GM21367 (cell line): ENCODE data around the gene LPA.
"Not testable (repeated sequence)": the region's sequence is repeated elsewhere in the genome, so short reads cannot be mapped to it uniquely, and the experiment has no call there.

Source experiments
- ATAC-seq: cut with Tn5 transposase; IDR thresholded peaks from one replicate; pipeline ENCODE4 v1.9.1; 2021; ENCODE audit not compliant: unreplicated experiment

LPA gene, protein sequence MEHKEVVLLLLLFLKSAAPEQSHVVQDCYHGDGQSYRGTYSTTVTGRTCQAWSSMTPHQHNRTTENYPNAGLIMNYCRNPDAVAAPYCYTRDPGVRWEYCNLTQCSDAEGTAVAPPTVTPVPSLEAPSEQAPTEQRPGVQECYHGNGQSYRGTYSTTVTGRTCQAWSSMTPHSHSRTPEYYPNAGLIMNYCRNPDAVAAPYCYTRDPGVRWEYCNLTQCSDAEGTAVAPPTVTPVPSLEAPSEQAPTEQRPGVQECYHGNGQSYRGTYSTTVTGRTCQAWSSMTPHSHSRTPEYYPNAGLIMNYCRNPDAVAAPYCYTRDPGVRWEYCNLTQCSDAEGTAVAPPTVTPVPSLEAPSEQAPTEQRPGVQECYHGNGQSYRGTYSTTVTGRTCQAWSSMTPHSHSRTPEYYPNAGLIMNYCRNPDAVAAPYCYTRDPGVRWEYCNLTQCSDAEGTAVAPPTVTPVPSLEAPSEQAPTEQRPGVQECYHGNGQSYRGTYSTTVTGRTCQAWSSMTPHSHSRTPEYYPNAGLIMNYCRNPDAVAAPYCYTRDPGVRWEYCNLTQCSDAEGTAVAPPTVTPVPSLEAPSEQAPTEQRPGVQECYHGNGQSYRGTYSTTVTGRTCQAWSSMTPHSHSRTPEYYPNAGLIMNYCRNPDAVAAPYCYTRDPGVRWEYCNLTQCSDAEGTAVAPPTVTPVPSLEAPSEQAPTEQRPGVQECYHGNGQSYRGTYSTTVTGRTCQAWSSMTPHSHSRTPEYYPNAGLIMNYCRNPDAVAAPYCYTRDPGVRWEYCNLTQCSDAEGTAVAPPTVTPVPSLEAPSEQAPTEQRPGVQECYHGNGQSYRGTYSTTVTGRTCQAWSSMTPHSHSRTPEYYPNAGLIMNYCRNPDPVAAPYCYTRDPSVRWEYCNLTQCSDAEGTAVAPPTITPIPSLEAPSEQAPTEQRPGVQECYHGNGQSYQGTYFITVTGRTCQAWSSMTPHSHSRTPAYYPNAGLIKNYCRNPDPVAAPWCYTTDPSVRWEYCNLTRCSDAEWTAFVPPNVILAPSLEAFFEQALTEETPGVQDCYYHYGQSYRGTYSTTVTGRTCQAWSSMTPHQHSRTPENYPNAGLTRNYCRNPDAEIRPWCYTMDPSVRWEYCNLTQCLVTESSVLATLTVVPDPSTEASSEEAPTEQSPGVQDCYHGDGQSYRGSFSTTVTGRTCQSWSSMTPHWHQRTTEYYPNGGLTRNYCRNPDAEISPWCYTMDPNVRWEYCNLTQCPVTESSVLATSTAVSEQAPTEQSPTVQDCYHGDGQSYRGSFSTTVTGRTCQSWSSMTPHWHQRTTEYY (N-terminal part only)

DNA sequence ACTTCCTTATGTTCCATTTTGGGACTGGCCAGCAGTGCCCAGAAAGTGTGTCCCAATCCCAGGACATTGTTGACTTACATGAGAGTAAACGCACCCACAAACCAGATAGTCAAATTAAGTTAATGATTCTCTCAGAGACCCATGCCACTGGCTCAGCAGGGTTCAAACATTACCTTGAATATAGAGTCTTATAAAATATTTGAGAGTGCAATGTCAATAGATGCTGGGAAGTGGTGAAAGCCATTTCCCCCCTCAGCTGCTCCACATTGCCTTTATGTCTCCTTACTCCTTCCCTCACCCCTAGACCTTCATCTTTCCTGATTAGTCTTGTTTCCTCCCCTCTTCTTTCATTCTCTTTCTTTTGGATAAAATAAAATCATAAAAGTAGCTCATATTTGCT lies at the start of gene LPA:
LPA (minus strand) TSS at position 78 of the 400 bp plus-strand sequence; CDS start at position 17, 61 bp downstream.
- not testable (repeated sequence) for ATAC-seq

DNA sequence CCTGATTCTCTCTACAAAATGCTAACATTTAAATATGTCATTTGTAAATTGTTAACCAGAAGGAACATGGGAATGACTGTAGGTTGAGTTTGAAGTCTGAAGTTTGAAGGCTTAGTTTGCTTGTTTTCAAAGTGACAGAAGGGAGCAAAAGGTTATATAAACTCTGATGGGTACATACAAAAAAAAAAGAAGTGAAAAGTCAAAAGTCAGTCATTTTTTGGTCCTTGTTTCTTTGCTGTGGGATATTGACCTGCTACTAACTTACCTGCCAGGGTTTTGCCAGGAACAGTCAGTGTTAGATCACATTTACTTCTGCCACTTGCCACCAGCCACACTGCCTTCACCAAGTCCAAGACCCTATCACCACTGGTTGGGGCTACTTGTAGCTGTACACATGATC lies 44.9 kb upstream of the LPA start:
- ATAC-seq: not testable (repeated sequence)

DNA sequence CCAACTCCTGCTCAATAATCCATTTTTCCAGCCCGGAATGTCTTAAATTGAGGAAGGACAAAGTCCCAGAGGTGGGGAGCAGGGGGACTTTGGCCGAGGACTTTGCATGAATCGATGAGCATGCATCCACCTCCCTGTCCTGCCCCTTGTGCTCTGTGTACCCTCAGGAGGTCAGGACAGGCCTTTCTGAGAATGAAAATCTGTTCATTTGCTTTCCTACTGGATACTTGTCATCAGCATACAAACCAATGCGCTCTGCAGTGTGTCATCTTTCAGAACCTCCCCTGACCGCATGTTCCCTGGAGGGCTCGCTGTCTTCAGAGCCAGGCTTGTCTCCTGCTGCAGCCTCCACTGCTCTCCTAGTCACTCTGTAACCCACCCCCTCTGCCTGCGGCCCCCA lies 40.6 kb upstream of the LPA start:
- ATAC-seq: not testable (repeated sequence)

DNA sequence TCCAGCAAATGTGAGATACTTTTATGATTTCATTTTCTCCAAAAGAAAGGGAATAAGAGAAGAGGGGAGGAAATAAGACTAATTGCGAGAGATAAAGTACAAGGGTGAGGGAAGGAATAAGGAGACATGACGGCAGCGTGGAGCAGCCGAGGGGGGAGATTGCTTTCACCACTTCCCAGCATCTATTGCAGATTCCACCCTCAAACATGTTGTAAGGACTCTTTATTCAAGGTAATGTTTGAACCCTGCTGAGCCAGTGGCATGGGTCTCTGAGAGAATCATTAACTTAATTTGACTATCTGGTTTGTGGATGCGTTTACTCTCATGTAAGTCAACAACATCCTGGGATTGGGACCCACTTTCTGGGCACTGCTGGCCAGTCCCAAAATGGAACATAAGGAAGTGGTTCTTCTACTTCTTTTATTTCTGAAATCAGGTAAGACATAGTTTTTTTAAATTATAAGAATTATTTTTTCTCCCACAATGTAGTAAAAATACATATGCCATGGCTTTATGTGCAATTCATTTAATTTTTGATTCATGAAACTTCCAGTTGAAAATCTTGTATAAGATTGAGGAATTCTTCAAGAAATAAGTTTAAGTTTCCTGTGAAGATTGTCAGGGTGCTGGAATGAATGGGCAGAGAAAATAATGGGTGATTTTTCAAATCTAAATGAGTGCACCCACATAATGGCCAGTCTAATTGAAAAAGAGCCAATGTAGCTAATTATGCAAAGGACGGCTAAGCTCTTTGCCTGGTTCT lies 38.0 kb upstream of the LPA start, which contains the start of gene PLG:
PLG (plus strand) TSS at position 327 of the 763 bp plus-strand sequence; CDS start at position 388, 61 bp downstream.
- not testable (repeated sequence) for ATAC-seq

DNA sequence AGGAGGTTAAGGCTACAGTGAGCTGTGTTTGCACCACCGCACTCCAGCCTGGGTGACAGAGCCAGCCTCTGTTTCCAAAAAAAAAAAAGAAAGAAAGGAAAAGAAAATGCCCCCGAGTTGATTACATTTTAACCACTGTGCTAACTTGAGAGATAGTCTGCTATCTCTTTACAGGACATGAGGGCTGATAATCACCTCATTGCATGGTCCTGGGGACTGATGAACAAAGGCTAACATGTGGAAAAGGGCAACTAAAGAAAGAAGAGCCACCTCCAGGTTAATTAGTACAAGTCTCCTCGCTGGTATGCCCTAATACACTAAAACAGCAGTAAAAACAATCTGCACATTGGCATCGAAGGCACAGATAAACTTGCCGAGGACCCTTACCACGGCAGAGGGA lies 33.8 kb upstream of the LPA start:
- ATAC-seq: no peak

DNA sequence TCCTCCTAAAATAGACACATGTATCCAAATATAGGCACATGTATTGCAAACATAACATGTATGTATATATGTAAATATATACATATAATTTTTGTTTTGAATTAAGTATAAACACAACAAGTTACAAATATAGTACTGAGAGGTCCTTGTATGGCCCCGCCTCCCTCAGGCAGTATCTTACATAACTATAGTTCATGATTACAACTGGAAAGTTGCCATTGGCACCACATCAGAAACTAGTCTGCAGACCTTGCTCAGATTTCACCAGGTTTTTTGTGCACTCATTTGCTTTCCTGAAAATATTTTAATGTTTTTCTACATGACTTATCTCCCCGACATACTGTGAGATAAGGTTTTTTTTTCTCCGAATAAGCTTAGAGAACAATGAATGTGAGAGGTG lies 32.8 kb upstream of the LPA start:
- not testable (repeated sequence) for ATAC-seq

DNA sequence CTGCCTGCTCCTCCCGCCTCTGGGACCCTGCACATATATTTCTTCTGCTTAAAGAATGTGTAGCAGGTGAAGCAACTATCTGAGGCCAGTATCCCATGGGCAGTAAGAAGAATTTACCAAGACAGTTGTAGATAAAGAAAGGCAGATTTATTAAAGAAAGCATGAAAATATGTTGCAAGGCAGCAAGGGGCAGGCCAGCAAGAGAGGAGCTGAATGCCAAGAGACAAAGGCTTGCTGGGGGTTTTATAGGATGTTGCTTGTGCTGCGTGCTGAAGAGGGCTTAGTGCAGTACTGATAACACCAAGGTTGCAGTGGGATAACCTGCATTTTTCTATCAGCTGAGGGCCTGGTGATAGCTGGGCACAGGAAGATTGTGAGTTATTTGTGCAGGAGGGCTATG lies 31.5 kb upstream of the LPA start:
- not testable (repeated sequence) for ATAC-seq

DNA sequence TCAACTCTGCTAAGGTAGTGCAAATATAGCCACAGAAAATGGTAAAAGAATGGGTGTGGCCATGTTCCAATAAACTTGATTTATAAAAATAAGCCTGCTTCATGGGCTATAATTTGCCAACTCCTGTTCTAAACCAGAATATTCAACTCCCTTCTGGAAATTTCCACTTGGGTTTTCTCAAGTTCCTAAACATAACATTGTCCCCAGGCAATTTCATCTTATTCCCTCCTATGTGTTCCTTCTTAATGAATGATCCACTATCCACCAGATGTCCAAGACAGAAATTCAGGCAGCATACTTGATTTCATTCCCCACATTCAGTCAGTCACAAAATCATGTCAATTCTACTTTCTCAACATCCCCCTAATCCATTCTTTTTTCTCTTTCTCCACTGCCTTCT lies 30.9 kb upstream of the LPA start:
- not testable (repeated sequence) for ATAC-seq

DNA sequence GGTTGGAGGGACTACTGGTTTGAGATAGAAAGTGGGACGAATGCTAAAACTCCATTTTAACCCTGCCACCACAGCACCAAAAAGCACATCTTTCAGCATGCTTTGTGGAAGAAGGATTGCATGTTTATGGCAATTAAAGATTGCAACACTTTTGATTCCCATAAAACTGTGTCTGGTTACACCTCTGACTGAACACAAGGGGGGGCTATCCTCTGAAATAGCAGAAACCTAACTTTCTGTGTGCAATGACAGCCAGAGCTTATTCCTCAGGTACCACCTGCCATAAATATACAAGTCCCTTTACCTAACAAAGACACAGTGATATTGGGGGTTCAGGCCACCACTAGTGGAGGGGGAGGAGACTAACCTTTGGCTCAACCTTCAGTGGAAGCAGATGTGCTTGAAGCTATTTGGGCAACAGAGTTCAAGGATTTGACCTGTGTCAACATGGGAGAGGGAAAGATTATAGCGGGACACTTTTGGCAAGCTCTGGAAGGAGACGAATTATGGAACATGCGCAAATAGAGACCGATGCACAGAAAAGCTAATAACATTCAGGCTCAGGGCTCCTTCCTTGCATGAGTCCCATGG lies 28.4 kb upstream of the LPA start:
- ATAC-seq: no peak

DNA sequence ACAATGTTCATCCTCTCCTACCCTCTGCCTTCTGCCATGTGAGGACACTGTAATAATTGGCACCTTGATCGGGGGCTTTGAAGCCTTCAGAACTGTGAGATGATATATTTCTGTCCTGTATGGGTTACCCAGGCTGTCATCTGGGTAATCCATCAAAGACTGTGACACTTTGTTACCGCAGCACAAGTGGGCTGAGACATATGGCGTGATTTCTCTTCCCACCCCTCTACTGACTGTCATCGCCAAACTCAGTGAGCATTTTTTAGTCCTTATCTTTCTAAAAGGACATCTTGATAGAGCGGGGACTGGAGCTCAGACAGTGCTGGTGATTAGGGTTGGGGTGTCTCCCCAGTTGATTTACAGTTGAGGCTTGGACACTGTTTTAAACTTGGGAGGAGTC lies 27.5 kb upstream of the LPA start:
- no peak for ATAC-seq

DNA sequence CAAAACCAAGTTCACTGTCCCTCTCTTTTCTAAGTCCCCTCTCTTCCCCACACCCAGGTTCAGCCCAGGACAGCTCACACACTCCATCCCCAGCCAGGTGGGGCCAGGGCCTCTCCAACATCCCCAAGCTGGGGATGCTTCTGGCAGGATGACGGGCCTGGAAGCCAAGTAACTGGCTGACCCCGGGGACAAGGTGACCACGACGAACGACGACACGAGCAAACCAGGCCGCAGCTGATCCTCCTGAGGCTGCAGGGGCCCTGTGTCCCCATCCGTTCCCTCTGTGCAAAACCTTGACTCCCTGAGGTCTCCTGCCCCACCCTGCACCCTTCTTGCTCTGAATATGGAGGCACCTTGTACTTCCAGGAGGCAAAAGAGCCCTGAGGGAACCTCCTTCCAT lies 26.4 kb upstream of the LPA start:
- no peak for ATAC-seq

DNA sequence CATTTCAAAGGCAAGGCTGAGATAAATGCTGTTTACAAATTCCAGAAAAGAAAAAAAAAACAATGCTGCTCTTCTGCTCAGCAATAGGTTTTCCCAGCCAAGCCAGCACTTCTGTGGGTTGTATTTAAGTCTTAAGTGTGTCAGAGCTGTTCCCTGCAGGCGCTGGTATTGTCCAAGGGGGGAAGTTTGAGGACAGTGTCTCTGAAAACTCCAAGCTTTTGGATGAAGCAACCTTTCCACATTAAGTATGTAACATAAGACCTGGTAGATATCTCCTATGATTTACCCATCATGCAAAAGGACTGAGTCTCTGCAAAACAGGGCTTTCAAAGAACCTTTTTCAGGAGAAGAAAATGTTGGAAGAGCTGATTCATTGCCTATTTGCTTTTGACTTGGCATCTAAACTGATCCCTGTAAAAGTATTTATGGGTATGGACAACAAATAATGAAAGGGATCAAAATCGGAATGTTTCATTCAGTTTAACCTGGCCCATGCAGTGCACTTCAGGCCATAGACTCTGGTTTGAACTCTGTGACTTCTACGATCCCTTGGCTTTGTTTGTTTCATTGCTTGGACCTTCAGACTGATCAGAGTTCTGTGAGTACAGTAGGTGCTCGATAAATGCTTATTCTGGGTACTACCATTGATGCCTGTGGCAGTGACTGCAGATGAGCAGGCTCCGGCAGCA lies 21.8 kb upstream of the LPA start:
- ATAC-seq: no peak

DNA sequence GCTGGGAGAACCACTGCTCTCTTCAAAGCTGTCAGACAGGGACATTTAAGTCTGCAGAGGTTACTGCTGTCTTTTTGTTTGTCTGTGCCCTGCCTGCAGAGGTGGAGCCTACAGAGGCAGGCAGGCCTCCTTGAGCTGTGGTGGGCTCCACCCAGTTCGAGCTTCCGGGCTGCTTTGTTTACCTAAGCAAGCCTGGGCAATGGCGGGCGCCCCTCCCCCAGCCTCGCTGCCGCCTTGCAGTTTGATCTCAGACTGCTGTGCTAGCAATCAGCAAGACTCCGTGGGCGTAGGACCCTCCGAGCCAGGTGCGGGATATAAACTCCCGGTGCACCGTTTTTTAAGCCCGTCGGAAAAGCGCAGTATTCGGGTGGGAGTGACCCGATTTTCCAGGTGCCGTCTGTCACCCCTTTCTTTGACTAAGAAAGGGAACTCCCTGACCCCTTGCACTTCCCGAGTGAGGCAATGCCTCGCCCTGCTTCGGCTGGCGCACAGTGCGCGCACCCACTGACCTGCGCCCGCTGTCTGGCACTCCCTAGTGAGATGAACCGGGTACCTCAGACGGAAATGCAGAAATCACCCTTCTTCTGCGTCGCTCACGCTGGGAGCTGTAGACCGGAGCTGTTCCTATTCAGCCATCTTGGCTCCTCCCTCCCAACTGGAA lies 21.2 kb upstream of the LPA start:
- ATAC-seq: not testable (repeated sequence)

DNA sequence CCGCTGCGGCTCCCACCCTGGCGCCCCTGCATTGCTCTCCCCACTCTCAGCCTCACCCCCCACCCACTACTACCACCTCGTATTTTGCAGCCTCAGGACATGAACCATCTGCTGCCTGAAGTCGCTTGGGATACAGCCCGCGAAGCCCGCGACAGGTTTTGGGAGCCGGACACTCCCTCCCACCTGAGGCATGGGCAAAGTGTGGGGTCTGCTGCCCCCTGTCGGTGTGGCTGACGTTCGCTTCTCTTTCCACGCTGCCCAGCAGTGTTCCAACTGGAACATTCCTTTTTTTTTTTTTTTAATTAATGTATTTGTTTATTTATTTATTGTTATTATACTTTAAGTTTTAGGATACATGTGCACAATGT lies 15.3 kb upstream of the LPA start:
- no peak for ATAC-seq

DNA sequence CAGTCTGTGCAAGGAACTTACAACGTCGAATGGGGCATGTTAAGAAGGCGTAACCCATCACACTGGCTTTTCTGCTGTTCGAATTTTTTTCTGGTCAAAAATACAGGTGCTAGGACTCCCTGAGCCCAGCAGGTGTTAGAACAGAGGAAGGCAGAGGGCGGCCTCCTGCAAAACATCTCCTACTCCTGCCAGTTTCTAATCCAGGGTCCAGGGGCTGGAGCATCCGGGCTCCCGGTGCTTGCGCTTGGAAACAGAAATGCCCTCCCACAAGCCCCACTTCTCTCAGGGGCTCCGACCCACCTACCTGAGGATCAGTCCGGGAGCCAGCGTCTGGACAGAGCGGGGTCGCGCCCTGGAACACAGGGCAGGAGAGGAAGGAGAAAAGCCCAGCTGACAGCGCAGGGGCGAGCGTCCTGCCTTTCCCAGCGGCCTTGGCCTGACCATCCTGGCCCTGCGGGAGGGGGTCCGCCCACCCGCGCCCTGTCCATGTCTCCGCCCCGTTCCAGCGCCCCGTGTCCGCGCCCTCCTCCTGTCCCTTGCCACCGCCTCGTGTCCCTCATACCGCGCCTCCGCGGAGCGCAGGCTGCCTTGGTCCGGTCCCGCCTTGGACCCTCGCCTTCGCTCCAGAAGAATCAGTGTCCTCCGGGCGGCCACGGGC lies 14.8 kb upstream of the LPA start:
- no peak for ATAC-seq

DNA sequence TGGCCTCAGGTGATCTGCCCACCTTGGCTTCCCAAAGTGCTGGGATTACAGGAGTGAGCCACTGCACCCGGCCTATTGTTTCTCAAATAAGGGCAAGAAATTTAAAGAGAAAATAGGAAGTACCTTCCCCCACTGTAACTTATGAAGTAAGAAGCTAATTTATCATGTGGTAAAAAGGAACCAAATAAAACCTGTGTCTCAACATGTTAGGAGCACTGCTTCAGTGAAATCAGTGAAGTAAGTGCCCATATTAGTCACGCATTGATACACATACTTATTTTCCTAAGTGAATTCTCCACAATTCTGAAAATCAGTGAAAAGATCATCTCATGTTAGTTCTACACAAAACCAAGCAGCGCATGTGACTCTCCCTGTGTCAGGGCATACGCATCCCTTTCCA lies 14.2 kb upstream of the LPA start:
- no peak for ATAC-seq

DNA sequence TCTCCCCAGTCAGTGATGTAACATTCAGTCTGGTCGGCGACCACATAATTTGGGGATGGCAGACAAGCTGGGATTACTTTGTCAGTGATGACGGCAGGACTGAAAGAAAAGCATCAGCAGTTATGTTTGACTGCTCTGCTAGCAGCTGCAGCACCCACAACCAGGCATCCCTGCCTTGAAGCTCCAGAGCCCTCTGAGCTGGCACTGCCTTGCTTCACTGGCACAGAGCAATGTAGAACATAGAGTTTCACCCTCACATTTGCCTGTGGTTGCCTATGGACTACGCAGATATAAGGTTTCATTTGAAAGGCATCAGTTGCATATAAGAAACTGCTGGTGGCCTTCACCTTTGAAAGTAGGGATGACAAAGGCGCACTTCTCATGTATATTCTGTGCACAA lies 12.3 kb upstream of the LPA start:
- not testable (repeated sequence) for ATAC-seq

DNA sequence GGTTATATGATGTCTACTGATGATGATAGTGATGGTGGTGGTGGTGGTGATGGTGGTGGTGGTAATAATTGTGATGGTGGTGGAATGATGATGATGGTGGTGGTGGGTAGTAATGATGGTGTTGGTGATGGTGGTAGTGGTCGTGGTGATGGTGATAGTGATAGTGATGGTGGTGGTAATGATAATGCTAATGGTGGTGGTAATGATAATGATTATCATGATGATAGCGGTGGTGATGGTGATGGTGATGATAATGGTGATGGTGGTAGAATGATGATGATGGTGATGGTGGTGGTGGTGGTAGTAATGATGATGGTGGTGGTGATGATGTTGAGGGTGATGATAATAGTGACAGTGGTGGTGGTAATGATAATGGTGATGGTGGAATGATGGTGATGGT lies 4.5 kb upstream of the LPA start:
- no peak for ATAC-seq
